ENCODE data around the gene CFTR.

DNA sequence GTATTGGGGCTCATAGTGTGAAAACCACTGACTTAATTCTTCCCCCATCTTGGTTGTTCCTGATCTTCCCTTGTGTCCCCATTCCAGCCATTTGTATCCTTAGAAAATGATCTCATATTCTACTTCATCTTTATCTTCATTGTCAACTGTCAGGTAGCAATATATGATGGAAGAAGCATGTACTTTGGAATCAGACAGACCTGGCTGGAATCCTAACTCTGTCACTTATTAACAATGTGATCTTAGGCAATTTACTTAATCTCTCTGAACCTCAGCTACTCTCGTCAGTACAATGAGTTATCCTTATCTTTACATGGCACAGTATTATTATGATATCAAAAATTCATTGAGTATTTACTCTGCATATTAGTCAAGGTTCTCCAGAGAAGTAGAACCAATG is 10.1 kb downstream of the CFTR start:
- TF ChIP-seq, protein P1, sequence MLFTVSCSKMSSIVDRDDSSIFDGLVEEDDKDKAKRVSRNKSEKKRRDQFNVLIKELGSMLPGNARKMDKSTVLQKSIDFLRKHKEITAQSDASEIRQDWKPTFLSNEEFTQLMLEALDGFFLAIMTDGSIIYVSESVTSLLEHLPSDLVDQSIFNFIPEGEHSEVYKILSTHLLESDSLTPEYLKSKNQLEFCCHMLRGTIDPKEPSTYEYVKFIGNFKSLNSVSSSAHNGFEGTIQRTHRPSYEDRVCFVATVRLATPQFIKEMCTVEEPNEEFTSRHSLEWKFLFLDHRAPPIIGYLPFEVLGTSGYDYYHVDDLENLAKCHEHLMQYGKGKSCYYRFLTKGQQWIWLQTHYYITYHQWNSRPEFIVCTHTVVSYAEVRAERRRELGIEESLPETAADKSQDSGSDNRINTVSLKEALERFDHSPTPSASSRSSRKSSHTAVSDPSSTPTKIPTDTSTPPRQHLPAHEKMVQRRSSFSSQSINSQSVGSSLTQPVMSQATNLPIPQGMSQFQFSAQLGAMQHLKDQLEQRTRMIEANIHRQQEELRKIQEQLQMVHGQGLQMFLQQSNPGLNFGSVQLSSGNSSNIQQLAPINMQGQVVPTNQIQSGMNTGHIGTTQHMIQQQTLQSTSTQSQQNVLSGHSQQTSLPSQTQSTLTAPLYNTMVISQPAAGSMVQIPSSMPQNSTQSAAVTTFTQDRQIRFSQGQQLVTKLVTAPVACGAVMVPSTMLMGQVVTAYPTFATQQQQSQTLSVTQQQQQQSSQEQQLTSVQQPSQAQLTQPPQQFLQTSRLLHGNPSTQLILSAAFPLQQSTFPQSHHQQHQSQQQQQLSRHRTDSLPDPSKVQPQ (CRISPR knock-in tag; IDR thresholded peaks at IDR 0.05; ENCODE audit: borderline replicate concordance) = no peak
- TF ChIP-seq, protein P2, sequence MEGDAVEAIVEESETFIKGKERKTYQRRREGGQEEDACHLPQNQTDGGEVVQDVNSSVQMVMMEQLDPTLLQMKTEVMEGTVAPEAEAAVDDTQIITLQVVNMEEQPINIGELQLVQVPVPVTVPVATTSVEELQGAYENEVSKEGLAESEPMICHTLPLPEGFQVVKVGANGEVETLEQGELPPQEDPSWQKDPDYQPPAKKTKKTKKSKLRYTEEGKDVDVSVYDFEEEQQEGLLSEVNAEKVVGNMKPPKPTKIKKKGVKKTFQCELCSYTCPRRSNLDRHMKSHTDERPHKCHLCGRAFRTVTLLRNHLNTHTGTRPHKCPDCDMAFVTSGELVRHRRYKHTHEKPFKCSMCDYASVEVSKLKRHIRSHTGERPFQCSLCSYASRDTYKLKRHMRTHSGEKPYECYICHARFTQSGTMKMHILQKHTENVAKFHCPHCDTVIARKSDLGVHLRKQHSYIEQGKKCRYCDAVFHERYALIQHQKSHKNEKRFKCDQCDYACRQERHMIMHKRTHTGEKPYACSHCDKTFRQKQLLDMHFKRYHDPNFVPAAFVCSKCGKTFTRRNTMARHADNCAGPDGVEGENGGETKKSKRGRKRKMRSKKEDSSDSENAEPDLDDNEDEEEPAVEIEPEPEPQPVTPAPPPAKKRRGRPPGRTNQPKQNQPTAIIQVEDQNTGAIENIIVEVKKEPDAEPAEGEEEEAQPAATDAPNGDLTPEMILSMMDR (IDR thresholded peaks at IDR 0.05 in 2 of 3, conservative IDR thresholded peaks at IDR 0.05 in 1 of 3; ENCODE audit: insufficient read depth in 2 of 3, low read depth in 1 of 3, low read length in 3 of 3) = no peak
